Body of pancreas (tissue), 4 donors: ENCODE results near the gene LFNG. TPM values are rescaled to one million over a fixed set of nuclear protein-coding genes. Genes with fewer than 3 reads are reported as not detected.
"Not testable (repeated sequence)": the region's sequence is repeated elsewhere in the genome, so short reads cannot be mapped to it uniquely, and the experiment has no call there.

Experiments used
- ATAC-seq: fragments of 150-250 bp; one replicate; pipeline ENCODE4 v1.9.1; 2016
- DNase-seq, 4 donors: peaks; one replicate each; pipeline ENCODE4 v3.0.0-alpha.2; 2019
- H3K27ac ChIP-seq, 4 donors: fragments of 200-600 bp; sonication (generic); 1 replicate in 3 of 4; 2 replicates in 1 of 4; pipeline versions ENCODE4 v1.5.1 to v1.6.1; 2016 to 2019; ENCODE audit warnings: mild to moderate bottlenecking in 1 of 4, mixed read lengths in 1 of 4, moderate library complexity in 1 of 4
- H3K27me3 ChIP-seq, 2 donors: fragments of 200-600 bp; sonication (generic); one replicate each; pipeline ENCODE4 v1.6.0; 2016; ENCODE audit warnings: mild to moderate bottlenecking in 1 of 2
- H3K36me3 ChIP-seq, 2 donors: fragments of 200-600 bp; sonication (generic); replicated peaks in 1 of 2; 2 replicates each; pipeline ENCODE4 v1.5.1; 2016; ENCODE audit warnings: low read depth in 2 of 2; ENCODE audit not compliant: insufficient read depth in 1 of 2
- H3K4me1 ChIP-seq: fragments of 200-600 bp; sonication (generic); one replicate; pipeline ENCODE4 v1.6.0; 2016
- H3K4me3 ChIP-seq, 2 donors: fragments of 200-600 bp; sonication (generic); 1 replicate in 1 of 2; 2 replicates in 1 of 2; pipeline ENCODE4 v1.5.1; 2016 to 2019
- H3K9me3 ChIP-seq, 3 donors: fragments of 200-600 bp; sonication (generic); 1 replicate in 2 of 3; 2 replicates in 1 of 3; pipeline ENCODE4 v1.5.1; 2016
- CTCF ChIP-seq, 7 experiments: fragments of 450-650 bp in 4 of 7; fragments of 200-600 bp in 3 of 7; sonication (generic) in 3 of 7; IDR thresholded peaks; one replicate each; pipeline ENCODE4 v1.5.1; 2016 to 2019; ENCODE audit warnings: antibody characterized with exemption in 7 of 7
- POLR2A ChIP-seq, 3 donors: fragments of 450-650 bp; IDR thresholded peaks; one replicate each; pipeline ENCODE4 v1.6.1; 2016; ENCODE audit warnings: antibody characterized with exemption in 3 of 3, mild to moderate bottlenecking in 2 of 3
- WGBS, 2 donors: methylation state at CpG; one replicate each; pipeline ENCODE4 v1.1.5; 2017; 5-methylcytosine and 5-hydroxymethylcytosine counted together
- intact Hi-C: fragments of 100-400 bp; cut with DNase I; formaldehyde crosslinking; loops from one replicate; pipeline ENCODE4 v1.15.1; 2023
- total RNA-seq, 2 donors: library from RNA; depleted of rRNA; stranded (reverse); fragments of >200 nt; gene quantifications; one replicate each; pipeline ENCODE4 v1.1.0, GENCODE V29; 2016

The LFNG gene
- total RNA-seq, 2 donors from 2014 or later: 47.8 to 142 TPM

GRCh38 chr7:2559283-2559950 is 39.8 kb downstream of the LFNG start:
- no peak for ATAC-seq
- no peaks in the 10 kb centered on the region for H3K27me3 ChIP-seq
- H3K27ac ChIP-seq: peak overlapping the region; percentile 42 to 79 (median 68)
- peaks cover 28% of the 10 kb centered on the region for H3K4me1 ChIP-seq
- intact Hi-C loops: no loop called here
- TF ChIP-seq POLR2A (IDR thresholded peaks at IDR 0.05): no peak
- no peak for TF ChIP-seq CTCF (IDR thresholded peaks at IDR 0.05)
- peak overlapping the region; percentile 66 to 73 for H3K4me3 ChIP-seq
- H3K36me3 ChIP-seq: no peaks in the 10 kb centered on the region
- H3K9me3 ChIP-seq: no peaks in the 10 kb centered on the region
- DNase-seq: no peak
- WGBS, 2 donors: 5 to 12% methylated on average over 9 to 52 of the region's 53 CpGs

GRCh38 chr7:2563955-2564354 is 44.4 kb downstream of the LFNG start:
- H3K27ac ChIP-seq, H3K9me3 ChIP-seq, H3K27me3 ChIP-seq, H3K36me3 ChIP-seq, intact Hi-C loops, DNase-seq, H3K4me3 ChIP-seq, H3K4me1 ChIP-seq, ATAC-seq: not testable (repeated sequence)
- 79 to 87% methylated on average over 3 of the region's 3 CpGs for WGBS, 2 donors

- TF ChIP-seq CTCF (IDR thresholded peaks at IDR 0.05): no peak
- Histone ChIP-seq H3K36me3 (no peaks in the 10 kb centered on the region), H3K4me1 (peaks cover 6% of the 10 kb centered on the region), H3K9me3 (no peaks in the 10 kb centered on the region), H3K27ac (no peak overlapping the region), H3K4me3 (no peak overlapping the region), H3K27me3 (no peaks in the 10 kb centered on the region)
- ATAC-seq (no peak), DNase-seq (no peak)
- 78 to 92% methylated on average over 12 of the region's 12 CpGs for WGBS, 2 donors
- intact Hi-C loops: no loop called here
Measured at GRCh38 chr7:2564970-2565540, 45.5 kb downstream of the LFNG start.

- Histone ChIP-seq H3K4me1 (peaks cover 4% of the 10 kb centered on the region), H3K9me3 (no peaks in the 10 kb centered on the region), H3K27ac (no peak overlapping the region), H3K36me3 (no peaks in the 10 kb centered on the region), H3K4me3 (no peak overlapping the region), H3K27me3 (no peaks in the 10 kb centered on the region)
- TF ChIP-seq POLR2A (IDR thresholded peaks at IDR 0.05) (no peak), CTCF (IDR thresholded peaks at IDR 0.05) (no peak)
- no peak for DNase-seq
- WGBS, 2 donors: 75 to 77% methylated on average over 8 of the region's 8 CpGs
- ATAC-seq: no peak
- intact Hi-C loops: no loop called here
Measured at GRCh38 chr7:2566348-2566889, 46.8 kb downstream of the LFNG start.

GRCh38 chr7:2566890-2567678 is 47.5 kb downstream of the LFNG start:
- intact Hi-C loops: no loop called here
- H3K4me1 ChIP-seq: peaks cover 8% of the 10 kb centered on the region
- no peak overlapping the region for H3K27ac ChIP-seq
- no peak overlapping the region for H3K4me3 ChIP-seq
- TF ChIP-seq POLR2A (IDR thresholded peaks at IDR 0.05) (no peak), CTCF (IDR thresholded peaks at IDR 0.05) (no peak)
- no peaks in the 10 kb centered on the region for H3K27me3 ChIP-seq
- H3K9me3 ChIP-seq: no peaks in the 10 kb centered on the region
- no peak for ATAC-seq
- 78 to 83% methylated on average over 23 to 28 of the region's 28 CpGs for WGBS, 2 donors
- H3K36me3 ChIP-seq: no peaks in the 10 kb centered on the region
- no peak for DNase-seq
